Transverse colon (tissue), 4 donors: ENCODE data around the gene PSMD3. TPM values are rescaled to one million over a fixed set of nuclear protein-coding genes. Genes with fewer than 3 reads are reported as not detected.

ENCODE experiments used
- DNase-seq: peaks from one replicate; pipeline ENCODE4 v3.0.0-alpha.2; 2019
- H3K27ac ChIP-seq, 4 donors: fragments of 200-600 bp; sonication (generic); 2 replicates each; pipeline ENCODE4 v1.5.1; 2016 to 2018; ENCODE audit warnings: inconsistent platforms in 4 of 4
- H3K27me3 ChIP-seq: fragments of 200-600 bp; sonication (generic); 2 replicates; pipeline ENCODE4 v1.5.1; 2017; ENCODE audit warnings: inconsistent platforms
- H3K36me3 ChIP-seq, 4 donors: fragments of 200-600 bp; sonication (generic); 2 replicates each; pipeline ENCODE4 v1.5.1; 2017 to 2019; ENCODE audit warnings: inconsistent platforms in 4 of 4
- H3K4me1 ChIP-seq, 4 donors: fragments of 200-600 bp; sonication (generic); 2 replicates each; pipeline ENCODE4 v1.5.1; 2017 to 2020; ENCODE audit warnings: inconsistent platforms in 4 of 4
- H3K4me3 ChIP-seq, 4 donors: fragments of 200-600 bp; sonication (generic); 1 replicate in 1 of 4; 2 replicates in 3 of 4; pipeline versions ENCODE4 v1.5.1 to v1.6.1; 2017 to 2019; ENCODE audit warnings: inconsistent platforms in 4 of 4
- H3K9me3 ChIP-seq, 2 donors: fragments of 200-600 bp; sonication (generic); 2 replicates each; pipeline ENCODE4 v1.5.1; 2017 to 2019; ENCODE audit warnings: inconsistent platforms in 2 of 2
- EP300 ChIP-seq: sonication (generic); formaldehyde crosslinking; IDR thresholded peaks from one replicate; pipeline ENCODE4 v1.6.1; 2017; ENCODE audit warnings: antibody characterized with exemption, low read depth
- POLR2A ChIP-seq: fragments of 450-650 bp; IDR thresholded peaks from one replicate; pipeline ENCODE4 v1.6.1; 2016; ENCODE audit warnings: antibody characterized with exemption, mild to moderate bottlenecking, moderate library complexity
- POLR2AphosphoS5 ChIP-seq, 3 donors: sonication (generic); formaldehyde crosslinking; IDR thresholded peaks; one replicate each; pipeline ENCODE4 v1.6.1; 2016; ENCODE audit warnings: antibody characterized with exemption in 3 of 3
- WGBS, 2 donors: methylation state at CpG; one replicate each; pipeline ENCODE4 v1.1.5; 2018; ENCODE audit warnings: low coverage in 1 of 2; 5-methylcytosine and 5-hydroxymethylcytosine counted together
- in situ Hi-C, 4 donors: fragments of 200-750 bp; cut with MboI; loops; one replicate each; pipeline versions ENCODE4 v1.15.0 to v1.15.1; 2017; ENCODE audit warnings: low sequenced_read_pairs in 3 of 4, low pct_ligation_motif_present in 1 of 4, low pct_unique_long_range_greater_than_20kb in 1 of 4
- intact Hi-C: fragments of 100-400 bp; cut with DNase I; formaldehyde crosslinking; loops from one replicate; pipeline ENCODE4 v1.15.1; 2023; ENCODE audit warnings: low total_unique reads
- total RNA-seq, 4 donors: library from RNA; depleted of rRNA; stranded (reverse); fragments of >200 nt; gene quantifications; one replicate each; pipeline ENCODE4 v1.1.0, GENCODE V29; 2016
- TF ChIP-seq, protein P1 (sequence below), 5 experiments: fragments of 200-600 bp in 3 of 5; fragments of 450-650 bp in 2 of 5; sonication (generic) in 3 of 5; IDR thresholded peaks; 1 replicate in 2 of 5; 2 replicates in 3 of 5; pipeline ENCODE4 v1.5.1; 2016 to 2017; ENCODE audit warnings: antibody characterized with exemption in 5 of 5, inconsistent platforms in 3 of 5, mild to moderate bottlenecking in 2 of 5, moderate library complexity in 1 of 5

The PSMD3 gene
- total RNA-seq, 4 donors from 2014 or later, result 80.7 to 117 (median 112) TPM

DNA sequence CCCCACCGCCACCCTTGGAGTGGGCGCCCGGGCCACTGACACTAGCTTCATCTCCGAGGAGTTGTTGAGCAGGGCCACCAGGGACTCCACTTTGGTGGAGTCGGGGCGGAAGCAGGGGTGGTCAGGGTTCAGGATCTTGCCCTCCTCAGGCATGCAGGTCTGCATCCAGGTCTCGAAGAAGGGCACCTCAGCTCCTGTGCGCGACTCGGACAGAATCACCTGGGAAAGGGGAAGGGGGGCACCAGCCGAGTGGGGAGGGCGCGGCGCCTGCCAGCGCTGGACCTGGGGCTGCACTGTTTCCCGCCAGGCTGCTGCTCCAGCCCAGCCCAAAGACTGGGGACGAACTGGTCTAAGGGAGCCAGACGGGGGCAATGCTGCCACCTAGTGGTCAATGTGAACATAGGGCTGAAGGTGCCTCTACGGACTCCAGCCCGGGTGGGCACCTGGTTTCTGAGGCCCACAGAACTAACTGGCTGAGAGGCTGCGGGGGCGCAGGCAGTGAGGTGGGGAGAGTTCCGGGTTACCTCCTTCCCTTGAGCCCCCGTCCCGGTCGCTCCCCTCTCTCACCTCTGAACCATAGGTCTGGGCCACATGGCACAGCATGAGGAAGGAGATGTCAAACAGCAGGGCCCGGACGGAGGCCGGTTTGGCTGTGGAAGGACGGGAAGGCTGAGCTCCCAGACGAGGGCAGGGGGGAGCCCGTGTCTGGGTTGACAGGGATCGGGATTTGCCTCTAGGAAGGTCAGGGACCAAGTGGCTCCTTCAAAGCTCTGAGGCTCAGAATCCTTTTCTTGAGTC, 46.4 kb downstream of the PSMD3 start:
- peaks cover 0 to 38% (median 16%) of the 10 kb centered on the region in 4 donors for H3K36me3 ChIP-seq
- H3K27me3 ChIP-seq, result no peaks in the 10 kb centered on the region
- TF ChIP-seq POLR2AphosphoS5 (IDR thresholded peaks at IDR 0.05) (peak in 1 of 3 donors; percentile 21), POLR2A (no peak)
- TF ChIP-seq, protein P1, sequence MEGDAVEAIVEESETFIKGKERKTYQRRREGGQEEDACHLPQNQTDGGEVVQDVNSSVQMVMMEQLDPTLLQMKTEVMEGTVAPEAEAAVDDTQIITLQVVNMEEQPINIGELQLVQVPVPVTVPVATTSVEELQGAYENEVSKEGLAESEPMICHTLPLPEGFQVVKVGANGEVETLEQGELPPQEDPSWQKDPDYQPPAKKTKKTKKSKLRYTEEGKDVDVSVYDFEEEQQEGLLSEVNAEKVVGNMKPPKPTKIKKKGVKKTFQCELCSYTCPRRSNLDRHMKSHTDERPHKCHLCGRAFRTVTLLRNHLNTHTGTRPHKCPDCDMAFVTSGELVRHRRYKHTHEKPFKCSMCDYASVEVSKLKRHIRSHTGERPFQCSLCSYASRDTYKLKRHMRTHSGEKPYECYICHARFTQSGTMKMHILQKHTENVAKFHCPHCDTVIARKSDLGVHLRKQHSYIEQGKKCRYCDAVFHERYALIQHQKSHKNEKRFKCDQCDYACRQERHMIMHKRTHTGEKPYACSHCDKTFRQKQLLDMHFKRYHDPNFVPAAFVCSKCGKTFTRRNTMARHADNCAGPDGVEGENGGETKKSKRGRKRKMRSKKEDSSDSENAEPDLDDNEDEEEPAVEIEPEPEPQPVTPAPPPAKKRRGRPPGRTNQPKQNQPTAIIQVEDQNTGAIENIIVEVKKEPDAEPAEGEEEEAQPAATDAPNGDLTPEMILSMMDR (IDR thresholded peaks at IDR 0.05), result peak; percentile 92 to 96 (median 94)
- 30% methylated on average over 33 of the region's 33 CpGs; no CpG with 5 or more reads in 1 of the 2 donors for WGBS, 2 donors
- H3K27ac ChIP-seq, result peak overlapping the region in 1 of 4 donors; percentile 80
- peak; percentile 88 for DNase-seq
- peaks cover 10 to 51% (median 49%) of the 10 kb centered on the region in 4 donors for H3K4me1 ChIP-seq
- intact Hi-C loops (no loop called here), in situ Hi-C loops (loop anchor here in 3 of 4 donors (25.0 kb wide), 2 partner anchors 135 to 260 kb away; partner anchors contain the start of gene CDC6 (in 1 of the 3))
- H3K4me3 ChIP-seq, result no peak overlapping the region
- H3K9me3 ChIP-seq, result no peaks in the 10 kb centered on the region

DNA sequence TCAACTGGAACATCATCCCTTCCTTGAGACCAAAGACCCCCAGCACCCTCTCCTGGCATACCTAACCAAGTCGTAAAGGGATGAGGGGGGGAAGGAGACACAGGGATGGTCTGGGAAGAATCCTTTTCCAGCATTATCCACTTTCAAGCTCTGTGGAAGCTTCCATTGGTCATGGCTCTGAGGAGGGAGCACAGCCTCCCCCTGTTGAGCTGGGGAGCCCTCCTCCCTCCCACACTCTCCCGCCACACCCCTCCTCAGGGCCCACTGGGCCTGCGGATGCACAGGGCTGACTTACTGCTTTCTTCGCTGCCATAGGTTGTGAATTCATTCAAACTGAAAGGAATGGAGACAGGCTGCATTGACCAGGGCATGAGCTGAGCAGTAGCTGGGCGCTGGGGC, 47.0 kb downstream of the PSMD3 start:
- H3K36me3 ChIP-seq, result peaks cover 0 to 33% (median 13%) of the 10 kb centered on the region in 4 donors
- in situ Hi-C loops, result loop anchor here in 3 of 4 donors (25.0 kb wide), 2 partner anchors 135 to 260 kb away; partner anchors contain the start of gene CDC6 (in 1 of the 3)
- DNase-seq, result no peak
- H3K9me3 ChIP-seq, result no peaks in the 10 kb centered on the region
- H3K4me3 ChIP-seq, result no peak overlapping the region
- intact Hi-C loops, result no loop called here
- 86 to 100% methylated on average over 1 to 5 of the region's 5 CpGs for WGBS, 2 donors
- no peaks in the 10 kb centered on the region for H3K27me3 ChIP-seq
- TF ChIP-seq POLR2AphosphoS5 (IDR thresholded peaks at IDR 0.05) (no peak), POLR2A (no peak), EP300 (no peak)
- TF ChIP-seq, protein P1 (IDR thresholded peaks at IDR 0.05), result no peak
- peaks cover 14 to 50% (median 47%) of the 10 kb centered on the region in 4 donors for H3K4me1 ChIP-seq
- H3K27ac ChIP-seq, result no peak overlapping the region

DNA sequence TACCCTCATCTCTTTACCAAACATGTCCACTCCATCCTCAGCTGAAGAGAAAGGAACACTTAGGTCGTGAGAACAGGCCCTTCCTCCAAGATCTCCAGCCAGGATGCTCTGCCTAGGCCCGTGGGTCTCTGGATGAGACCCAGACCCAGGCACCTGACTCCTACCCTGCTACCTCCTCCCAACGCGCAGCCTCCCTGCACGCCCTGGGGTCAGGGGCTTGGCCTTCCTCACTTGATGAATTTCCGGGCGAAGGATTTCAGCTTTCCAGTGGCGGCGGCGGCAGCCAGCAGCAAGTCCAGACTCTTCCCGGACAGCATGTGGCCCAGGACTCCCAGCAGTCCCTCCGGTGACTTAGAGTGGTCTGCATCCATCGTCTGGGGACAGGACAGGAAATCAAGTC, 48.0 kb downstream of the PSMD3 start:
- DNase-seq, result no peak
- WGBS, 2 donors, result 91% methylated on average over 12 of the region's 13 CpGs; no CpG with 5 or more reads in 1 of the 2 donors
- Histone ChIP-seq H3K9me3 (no peaks in the 10 kb centered on the region), H3K36me3 (peaks cover 0 to 31% (median 12%) of the 10 kb centered on the region in 4 donors), H3K27me3 (no peaks in the 10 kb centered on the region), H3K27ac (no peak overlapping the region), H3K4me3 (no peak overlapping the region), H3K4me1 (peaks cover 19 to 50% (median 43%) of the 10 kb centered on the region in 4 donors)
- in situ Hi-C loops (loop anchor here in 3 of 4 donors (25.0 kb wide), 2 partner anchors 134 to 259 kb away; partner anchors contain the start of gene CDC6 (in 1 of the 3)), intact Hi-C loops (no loop called here)
- TF ChIP-seq, protein P1 (IDR thresholded peaks at IDR 0.05), result no peak

DNA sequence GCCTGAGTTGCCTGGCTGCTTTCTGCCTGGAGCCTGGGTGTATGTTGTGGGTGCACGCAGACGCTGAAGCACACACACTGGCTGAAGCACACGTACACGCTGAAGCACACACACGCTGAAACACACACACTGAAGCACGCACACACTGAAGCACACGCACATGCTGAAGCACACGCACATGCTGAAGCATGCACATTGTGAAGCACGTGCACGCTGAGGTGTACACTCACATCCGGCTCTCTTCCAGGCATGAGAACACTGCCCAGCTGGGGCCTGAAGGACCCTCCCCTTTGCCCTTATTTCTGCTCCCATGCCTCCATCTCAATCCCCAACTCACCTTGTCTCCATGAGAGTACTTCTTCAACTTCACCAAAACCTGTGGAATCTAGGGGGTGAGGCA, 51.1 kb downstream of the PSMD3 start:
- 94% methylated on average over 11 of the region's 11 CpGs; no CpG with 5 or more reads in 1 of the 2 donors for WGBS, 2 donors
- H3K4me3 ChIP-seq, result no peak overlapping the region
- peak overlapping the region; percentile 69 to 79 (median 76) for H3K27ac ChIP-seq
- intact Hi-C loops, result no loop called here
- H3K36me3 ChIP-seq, result peaks cover 0 to 31% (median 12%) of the 10 kb centered on the region in 4 donors
- no peak for DNase-seq
- H3K4me1 ChIP-seq, result peaks cover 10 to 49% (median 19%) of the 10 kb centered on the region in 4 donors
- no peaks in the 10 kb centered on the region for H3K9me3 ChIP-seq
- in situ Hi-C loops, result loop anchor here in 3 of 4 donors (25.0 kb wide), 2 partner anchors 131 to 256 kb away; partner anchors contain the start of gene CDC6 (in 1 of the 3)
- no peak for TF ChIP-seq EP300
- no peak for TF ChIP-seq POLR2AphosphoS5 (IDR thresholded peaks at IDR 0.05)
- no peak for TF ChIP-seq POLR2A
- TF ChIP-seq, protein P1 (IDR thresholded peaks at IDR 0.05), result no peak
- no peaks in the 10 kb centered on the region for H3K27me3 ChIP-seq
